SKM-1 (cell line): ENCODE measurements around the gene TEX22.

Experiments used
- DNase-seq: peaks from one replicate; lab custom pipeline; 2025; ENCODE audit not compliant: unreplicated experiment; lab: John Stamatoyannopoulos, UW

TEX22 gene

GRCh38 chr14:105398726-105399465 is 558 bp downstream of the TEX22 start:
- no peak for DNase-seq

GRCh38 chr14:105399466-105399775 is 1.1 kb downstream of the TEX22 start:
- no peak for DNase-seq

GRCh38 chr14:105400016-105400415 is 1.7 kb downstream of the TEX22 start:
- no peak for DNase-seq

- no peak for DNase-seq
Observed at GRCh38 chr14:105401699-105402098, 3.4 kb downstream of the TEX22 start.

GRCh38 chr14:105408592-105408991 is 10.3 kb downstream of the TEX22 start:
- DNase-seq: no peak

GRCh38 chr14:105409364-105409763 is 11.0 kb downstream of the TEX22 start:
- no peak for DNase-seq

- DNase-seq: no peak
Observed at GRCh38 chr14:105410642-105411016, 12.3 kb downstream of the TEX22 start.

- no peak for DNase-seq
Observed at GRCh38 chr14:105411017-105411941, 12.9 kb downstream of the TEX22 start.

- DNase-seq: no peak
Observed at GRCh38 chr14:105411985-105412770, 13.8 kb downstream of the TEX22 start.

GRCh38 chr14:105412771-105413543 is 14.6 kb downstream of the TEX22 start:
- DNase-seq: no peak

GRCh38 chr14:105413544-105413886 is 15.2 kb downstream of the TEX22 start:
- DNase-seq: no peak

GRCh38 chr14:105414456-105415371 is 16.4 kb downstream of the TEX22 start:
- DNase-seq: no peak

GRCh38 chr14:105415481-105416428 is 17.4 kb downstream of the TEX22 start:
- DNase-seq: no peak

GRCh38 chr14:105416671-105417070 is 18.3 kb downstream of the TEX22 start:
- DNase-seq: no peak

GRCh38 chr14:105417690-105418121 is 19.4 kb downstream of the TEX22 start:
- DNase-seq: no peak

GRCh38 chr14:105418269-105419194 is 20.2 kb downstream of the TEX22 start:
- DNase-seq: no peak

- no peak for DNase-seq
Observed at GRCh38 chr14:105419195-105420091, 21.1 kb downstream of the TEX22 start, which contains the start of gene MTA1. MTA1 (plus strand) TSS chr14:105419827; CDS start chr14:105420036, 209 bp downstream.
